ENCODE data around the gene TSHZ1. TPM values are rescaled to one million over a fixed set of nuclear protein-coding genes. Genes with fewer than 3 reads are reported as not detected.

Gene TSHZ1
- total and polyA plus RNA-seq, 2 of the 8 experiments (the other 6 are each of a cell fraction or from before 2014, with no cell fraction given), result 0.03 to 0.32 TPM

DNA sequence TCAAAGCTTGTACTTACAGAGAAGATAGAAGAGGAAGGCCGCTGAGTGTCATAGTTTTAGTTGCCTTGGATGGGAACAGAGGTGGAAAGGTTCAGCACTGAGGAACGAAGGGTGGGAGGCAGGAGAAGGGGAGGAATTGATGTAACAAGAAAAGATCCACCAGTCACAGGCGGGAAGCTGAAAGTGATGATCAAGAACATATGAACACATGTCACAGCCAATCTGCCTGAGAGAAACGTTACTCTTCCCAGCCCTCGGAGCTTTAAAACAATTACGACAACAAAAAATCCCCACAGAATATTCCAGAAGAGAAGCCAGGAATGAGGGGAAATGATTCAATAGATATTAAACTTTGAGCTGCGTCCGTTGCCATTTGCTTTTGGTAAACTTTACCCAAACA, 87.1 kb downstream of the TSHZ1 start:
- Histone ChIP-seq H3K4ac (replicated peaks; ENCODE audit: insufficient read length, low read depth, low read length) (no peak overlapping the region), H4K5ac (ENCODE audit: insufficient read length, low read depth, low read length) (no peak overlapping the region), H3K79me1 (ENCODE audit: low read depth, low read length) (no peaks in the 10 kb centered on the region; the same call in 1 of the 2 replicates), H3K79me2 (ENCODE audit: control insufficient read depth in 1 of 2, insufficient read depth in 2 of 2, low read length in 2 of 2) (no peaks in the 10 kb centered on the region), H3K27me3 (replicated peaks in 1 of 4; ENCODE audit: control insufficient read depth in 3 of 4, extremely low read depth in 1 of 4, insufficient read depth in 3 of 4, low read length in 3 of 4) (no peaks in the 10 kb centered on the region), H3K9me3 (ENCODE audit: insufficient read depth in 2 of 2, low read depth in 1 of 2, low read length in 1 of 2) (no peaks in the 10 kb centered on the region), H2BK15ac (ENCODE audit: low read length) (no peak overlapping the region), H3K23me2 (ENCODE audit: low read depth, low read length) (no peaks in the 10 kb centered on the region), H3K36me3 (ENCODE audit: control insufficient read depth in 2 of 4, insufficient read depth in 4 of 4, low read length in 3 of 4) (no peaks in the 10 kb centered on the region), H2BK20ac (ENCODE audit: low read length) (no peak overlapping the region), H2BK5ac (ENCODE audit: low read depth, low read length) (no peak overlapping the region), H3K56ac (replicated peaks; ENCODE audit: insufficient read length, low read depth, low read length) (no peak overlapping the region), H3K4me3 (ENCODE audit: extremely low read depth in 1 of 4, insufficient read depth in 2 of 4, low read depth in 3 of 4, low read length in 4 of 4) (no peak overlapping the region), H3K9ac (replicated peaks in 1 of 4; ENCODE audit: extremely low read depth in 1 of 4, low read depth in 3 of 4, low read length in 3 of 4) (no peak overlapping the region), H3K18ac (ENCODE audit: extremely low read depth, low read length) (no peak overlapping the region), H3K4me1 (replicated peaks in 1 of 4; ENCODE audit: control insufficient read depth in 3 of 4, insufficient read depth in 4 of 4, low read length in 3 of 4) (no peaks in the 10 kb centered on the region), H2AK5ac (ENCODE audit: low read depth, low read length) (no peak overlapping the region), H2BK12ac (ENCODE audit: low read depth, low read length) (no peak overlapping the region), H2BK120ac (replicated peaks; ENCODE audit: low read depth, low read length) (no peak overlapping the region), H3K4me2 (ENCODE audit: insufficient read depth in 1 of 2, low read depth in 2 of 2, low read length in 2 of 2) (no peak overlapping the region), H3K23ac (ENCODE audit: insufficient read length) (no peak overlapping the region), H3K27ac (ENCODE audit: low read depth, low read length) (no peak overlapping the region), H2AFZ (ENCODE audit: low read length) (no peak overlapping the region), H4K91ac (replicated peaks; ENCODE audit: insufficient read length, low read length) (no peak overlapping the region), H4K20me1 (replicated peaks in 1 of 2; ENCODE audit: control insufficient read depth in 1 of 2, insufficient read depth in 2 of 2, low read length in 2 of 2) (no peaks in the 10 kb centered on the region), H3K14ac (ENCODE audit: insufficient read length) (no peak overlapping the region), H4K8ac (ENCODE audit: extremely low read depth, insufficient read depth, low read length) (no peak overlapping the region)
- ChIA-PET CTCF (ENCODE audit: partially characterized antibody) (interaction anchor here (0.7 kb wide), 1 partner anchor 527 kb away, joined by 3 read pairs; no protein-coding TSS in a partner anchor), POLR2A (ENCODE audit: partially characterized antibody) (no interaction called here)
- FAIRE-seq, result no peak
- WGBS, 2 experiments (ENCODE audit: extremely low coverage in 1 of 2, insufficient coverage in 1 of 2, insufficient read length in 1 of 2, insufficient replicate concordance in 2 of 2, low coverage in 1 of 2, low lambda C conversion rate in 2 of 2, missing lambda C conversion rate in 1 of 2), result 87% methylated on average over 8 of the region's 8 CpGs; no CpG with 5 or more reads in 1 of the 2 experiments
- DNase-seq (ENCODE audit: low read depth in 1 of 2, low spot score in 2 of 2), result no peak
- TF ChIP-seq, protein P1, sequence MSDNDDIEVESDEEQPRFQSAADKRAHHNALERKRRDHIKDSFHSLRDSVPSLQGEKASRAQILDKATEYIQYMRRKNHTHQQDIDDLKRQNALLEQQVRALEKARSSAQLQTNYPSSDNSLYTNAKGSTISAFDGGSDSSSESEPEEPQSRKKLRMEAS (IDR thresholded peaks at IDR 0.05), result no peak
- TF ChIP-seq CEBPB (IDR thresholded peaks at IDR 0.05; ENCODE audit: low read depth, low read length) (no peak), BCL11A (IDR thresholded peaks at IDR 0.05; ENCODE audit: low read depth in 2 of 2, low read length in 2 of 2) (no peak), MAFK (IDR thresholded peaks at IDR 0.05; ENCODE audit: low read depth, low read length) (no peak), CTBP2 (IDR thresholded peaks at IDR 0.05; ENCODE audit: borderline replicate concordance, insufficient read depth, insufficient read length, low read length) (no peak), RFX5 (IDR thresholded peaks at IDR 0.05; ENCODE audit: borderline replicate concordance, low read depth, low read length) (no peak), KDM4A (IDR thresholded peaks at IDR 0.05; ENCODE audit: low read depth, low read length, severe bottlenecking) (no peak), SP1 (IDR thresholded peaks at IDR 0.05; ENCODE audit: low read depth, low read length) (no peak)
- TF ChIP-seq, protein P2, sequence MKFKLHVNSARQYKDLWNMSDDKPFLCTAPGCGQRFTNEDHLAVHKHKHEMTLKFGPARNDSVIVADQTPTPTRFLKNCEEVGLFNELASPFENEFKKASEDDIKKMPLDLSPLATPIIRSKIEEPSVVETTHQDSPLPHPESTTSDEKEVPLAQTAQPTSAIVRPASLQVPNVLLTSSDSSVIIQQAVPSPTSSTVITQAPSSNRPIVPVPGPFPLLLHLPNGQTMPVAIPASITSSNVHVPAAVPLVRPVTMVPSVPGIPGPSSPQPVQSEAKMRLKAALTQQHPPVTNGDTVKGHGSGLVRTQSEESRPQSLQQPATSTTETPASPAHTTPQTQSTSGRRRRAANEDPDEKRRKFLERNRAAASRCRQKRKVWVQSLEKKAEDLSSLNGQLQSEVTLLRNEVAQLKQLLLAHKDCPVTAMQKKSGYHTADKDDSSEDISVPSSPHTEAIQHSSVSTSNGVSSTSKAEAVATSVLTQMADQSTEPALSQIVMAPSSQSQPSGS (IDR thresholded peaks at IDR 0.05; ENCODE audit: low read length), result no peak
- TF ChIP-seq, protein P3, sequence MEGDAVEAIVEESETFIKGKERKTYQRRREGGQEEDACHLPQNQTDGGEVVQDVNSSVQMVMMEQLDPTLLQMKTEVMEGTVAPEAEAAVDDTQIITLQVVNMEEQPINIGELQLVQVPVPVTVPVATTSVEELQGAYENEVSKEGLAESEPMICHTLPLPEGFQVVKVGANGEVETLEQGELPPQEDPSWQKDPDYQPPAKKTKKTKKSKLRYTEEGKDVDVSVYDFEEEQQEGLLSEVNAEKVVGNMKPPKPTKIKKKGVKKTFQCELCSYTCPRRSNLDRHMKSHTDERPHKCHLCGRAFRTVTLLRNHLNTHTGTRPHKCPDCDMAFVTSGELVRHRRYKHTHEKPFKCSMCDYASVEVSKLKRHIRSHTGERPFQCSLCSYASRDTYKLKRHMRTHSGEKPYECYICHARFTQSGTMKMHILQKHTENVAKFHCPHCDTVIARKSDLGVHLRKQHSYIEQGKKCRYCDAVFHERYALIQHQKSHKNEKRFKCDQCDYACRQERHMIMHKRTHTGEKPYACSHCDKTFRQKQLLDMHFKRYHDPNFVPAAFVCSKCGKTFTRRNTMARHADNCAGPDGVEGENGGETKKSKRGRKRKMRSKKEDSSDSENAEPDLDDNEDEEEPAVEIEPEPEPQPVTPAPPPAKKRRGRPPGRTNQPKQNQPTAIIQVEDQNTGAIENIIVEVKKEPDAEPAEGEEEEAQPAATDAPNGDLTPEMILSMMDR (IDR thresholded peaks at IDR 0.05; ENCODE audit: control extremely low read depth in 1 of 3, insufficient read depth in 1 of 3, low read depth in 1 of 3, low read length in 3 of 3), result no peak
